Glutamatergic neuron (in vitro differentiated cells): ENCODE measurements around the gene TNFRSF8. TPM values are rescaled to one million over a fixed set of nuclear protein-coding genes. Genes with fewer than 3 reads are reported as not detected.
A peak's percentile ranks its signal among the peaks of the same experiment; 100 is the strongest.

Source experiments
- DNase-seq: peaks from one replicate; pipeline ENCODE4 v3.0.0; 2022
- H3K27ac Mint-ChIP-seq: one replicate; pipeline ENCODE4 v1.8.0; 2020; ENCODE audit warnings: mild to moderate bottlenecking, mixed read lengths, inconsistent platforms; ENCODE audit not compliant: unreplicated experiment
- H3K27me3 Mint-ChIP-seq: one replicate; pipeline ENCODE4 v1.8.0; 2020; ENCODE audit warnings: mild to moderate bottlenecking, moderate library complexity, mixed read lengths, inconsistent platforms; ENCODE audit not compliant: unreplicated experiment
- H3K36me3 Mint-ChIP-seq: one replicate; pipeline ENCODE4 v1.8.0; 2020; ENCODE audit warnings: mild to moderate bottlenecking, mixed read lengths, inconsistent platforms; ENCODE audit not compliant: unreplicated experiment
- H3K4me1 Mint-ChIP-seq: one replicate; pipeline ENCODE4 v1.8.0; 2020; ENCODE audit warnings: mild to moderate bottlenecking, low read depth, mixed read lengths, inconsistent platforms; ENCODE audit not compliant: unreplicated experiment
- H3K4me3 Mint-ChIP-seq: one replicate; pipeline ENCODE4 v1.8.0; 2020; ENCODE audit warnings: mild to moderate bottlenecking, mixed read lengths, inconsistent platforms; ENCODE audit not compliant: unreplicated experiment
- H3K9me3 Mint-ChIP-seq: one replicate; pipeline ENCODE4 v1.8.0; 2020; ENCODE audit warnings: mild to moderate bottlenecking, moderate library complexity, mixed read lengths, inconsistent platforms; ENCODE audit not compliant: unreplicated experiment
- CTCF ChIP-seq: fragments of 200-600 bp; sonication (generic); IDR thresholded peaks from one replicate; pipeline ENCODE4 v1.5.0; 2021; ENCODE audit not compliant: partially characterized antibody, unreplicated experiment
- total RNA-seq: library from RNA; stranded (reverse); fragmentation: NEBNext Ultra II Directional; extraction: Animal tissue kit (Norgen Biotek cat#: 25700); gene quantifications from one replicate; pipeline ENCODE4 v1.2.1, GENCODE V29; 2021; ENCODE audit not compliant: unreplicated experiment

Gene TNFRSF8
- total RNA-seq, 1 donor from 2014 or later = not detected

GRCh38 chr1:12052008-12052573, 11.0 kb upstream of the TNFRSF8 start:
- no peaks in the 10 kb centered on the region for H3K36me3 Mint-ChIP-seq
- no peak for DNase-seq
- TF ChIP-seq CTCF = no peak
- H3K4me3 Mint-ChIP-seq = peak overlapping the region; percentile 38
- peaks cover 8% of the 10 kb centered on the region for H3K27me3 Mint-ChIP-seq
- H3K4me1 Mint-ChIP-seq = peaks cover 26% of the 10 kb centered on the region
- H3K27ac Mint-ChIP-seq = peak overlapping the region; percentile 28
- H3K9me3 Mint-ChIP-seq = peaks cover 8% of the 10 kb centered on the region

GRCh38 chr1:12052997-12053686, 10.0 kb upstream of the TNFRSF8 start:
- DNase-seq = no peak
- peaks cover 8% of the 10 kb centered on the region for H3K27me3 Mint-ChIP-seq
- H3K9me3 Mint-ChIP-seq = peaks cover 8% of the 10 kb centered on the region
- H3K36me3 Mint-ChIP-seq = no peaks in the 10 kb centered on the region
- TF ChIP-seq CTCF = peak; percentile 9
- H3K4me1 Mint-ChIP-seq = peaks cover 26% of the 10 kb centered on the region
- no peak overlapping the region for H3K4me3 Mint-ChIP-seq
- H3K27ac Mint-ChIP-seq = peak overlapping the region; percentile 96

- H3K4me3 Mint-ChIP-seq = peak overlapping the region; percentile 57
- TF ChIP-seq CTCF = no peak
- peak; percentile 85 for DNase-seq
- H3K36me3 Mint-ChIP-seq = no peaks in the 10 kb centered on the region
- H3K27me3 Mint-ChIP-seq = peaks cover 8% of the 10 kb centered on the region
- peaks cover 26% of the 10 kb centered on the region for H3K4me1 Mint-ChIP-seq
- H3K9me3 Mint-ChIP-seq = peaks cover 8% of the 10 kb centered on the region
- peak overlapping the region; percentile 96 for H3K27ac Mint-ChIP-seq
These were observed 9.2 kb upstream of the TNFRSF8 start for GRCh38 chr1:12053752-12054548.

- Mint-ChIP-seq H3K4me3 (peak overlapping the region; percentile 42), H3K27ac (peak overlapping the region; percentile 38), H3K4me1 (peaks cover 29% of the 10 kb centered on the region), H3K36me3 (peaks cover 7% of the 10 kb centered on the region), H3K9me3 (peaks cover 14% of the 10 kb centered on the region), H3K27me3 (peaks cover 8% of the 10 kb centered on the region)
- no peak for DNase-seq
- no peak for TF ChIP-seq CTCF
These were observed 7.8 kb upstream of the TNFRSF8 start for GRCh38 chr1:12055259-12055658.
